HG03342 (cell line): ENCODE data around the gene CFAP57.

Source experiments
- ATAC-seq: cut with Tn5 transposase; IDR thresholded peaks from one replicate; pipeline ENCODE4 v1.9.1; 2021; ENCODE audit warnings: mild to moderate bottlenecking, moderate library complexity; ENCODE audit not compliant: unreplicated experiment

Gene CFAP57

GRCh38 chr1:43222879-43223278, 50.7 kb downstream of the CFAP57 start:
- no peak for ATAC-seq

- ATAC-seq = no peak
Measured at GRCh38 chr1:43225168-43225567, 53.0 kb downstream of the CFAP57 start.

DNA sequence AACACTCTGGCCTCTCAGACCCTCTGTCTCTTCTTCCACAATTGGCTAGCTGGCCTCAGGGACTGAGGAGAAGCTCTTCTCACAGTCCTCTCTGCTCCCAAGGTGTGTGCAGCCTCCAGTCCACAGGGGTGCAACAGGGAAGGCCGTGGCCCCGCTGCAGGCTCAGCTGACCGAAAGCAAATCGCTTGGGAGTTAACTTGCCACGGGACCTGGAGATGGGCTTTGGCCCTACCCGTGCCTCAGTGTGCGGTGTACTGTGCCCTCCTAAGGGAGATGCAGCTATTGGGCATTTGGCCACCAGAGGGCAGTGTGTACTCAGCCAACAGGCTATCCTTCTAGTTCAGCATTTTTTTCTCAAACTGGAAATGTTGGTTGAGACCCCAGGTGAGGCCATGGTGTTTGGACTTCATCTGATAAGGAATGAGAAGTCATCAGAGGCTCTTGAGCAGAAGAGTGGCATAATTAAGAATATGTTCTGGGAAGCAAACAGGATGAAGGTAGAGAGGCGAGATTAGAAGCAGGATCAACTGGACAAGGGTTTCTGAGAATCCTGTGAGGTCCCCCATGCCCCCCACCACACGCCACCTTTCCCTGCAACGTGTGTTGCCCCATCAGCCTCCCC, 55.1 kb downstream of the CFAP57 start:
- ATAC-seq = no peak

DNA sequence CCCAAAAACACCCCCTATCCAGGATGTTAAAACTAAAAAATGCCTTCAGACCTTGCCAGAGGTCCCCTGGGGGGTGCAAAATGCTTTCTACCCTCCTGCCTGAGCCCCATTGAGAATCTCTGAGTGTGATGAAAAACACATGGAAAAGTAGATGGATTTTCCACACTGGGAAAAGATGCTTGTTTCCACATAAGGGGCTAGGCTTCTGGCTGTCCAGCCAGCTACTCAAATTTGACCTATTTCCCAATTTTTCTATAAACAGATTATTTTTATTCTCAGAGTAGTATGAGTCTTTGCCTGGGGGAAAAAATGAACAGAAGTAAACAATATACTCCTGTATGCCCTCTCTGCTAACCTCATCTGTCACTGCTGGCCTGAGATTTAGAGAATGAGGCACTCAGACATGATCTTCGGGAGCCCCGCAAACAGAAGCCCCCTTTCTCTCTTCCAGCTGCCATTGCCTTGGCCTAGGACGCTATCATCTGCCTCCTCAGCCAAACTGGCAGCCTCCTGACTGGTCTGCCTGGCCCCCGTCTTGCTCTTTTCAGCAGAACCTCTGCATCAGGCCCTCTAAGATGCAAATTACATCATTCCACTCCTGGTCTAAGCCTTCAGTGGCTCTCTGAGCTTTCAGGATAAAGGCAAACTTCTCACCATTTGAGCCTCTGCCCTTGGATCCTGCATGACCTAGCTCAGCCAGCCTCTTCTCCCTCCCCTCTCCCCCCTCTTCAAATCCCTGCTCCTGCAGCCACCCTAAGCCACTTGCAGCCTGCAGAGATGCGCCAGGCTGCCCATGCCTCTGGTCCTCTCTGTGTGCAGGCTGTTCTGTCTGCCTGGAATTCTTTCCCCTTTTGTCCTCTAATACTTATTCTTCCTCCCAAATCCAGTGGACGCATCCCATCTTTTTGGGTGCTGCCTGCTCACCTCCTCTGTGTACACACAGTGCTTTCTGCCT, 58.0 kb downstream of the CFAP57 start:
- no peak for ATAC-seq

GRCh38 chr1:43232074-43232473, 59.9 kb downstream of the CFAP57 start:
- no peak for ATAC-seq

DNA sequence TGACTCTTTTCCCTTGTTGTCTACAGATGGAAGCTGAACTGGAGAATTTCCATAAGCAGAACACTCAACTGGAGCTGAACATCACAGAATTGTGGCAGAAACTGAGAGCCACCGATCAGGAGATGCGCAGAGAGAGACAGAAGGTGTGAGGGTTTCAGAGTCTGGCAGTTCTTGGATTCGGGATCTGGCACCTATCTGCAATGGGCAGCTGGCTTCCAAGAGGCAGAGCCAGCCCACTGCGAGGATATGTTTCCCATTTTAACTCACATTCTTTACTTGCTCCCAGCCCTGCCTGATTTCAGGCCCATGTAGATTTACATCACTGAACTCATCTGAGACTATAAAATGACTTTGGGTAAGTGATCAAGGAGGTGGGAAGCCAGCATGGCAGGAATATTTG, 60.4 kb downstream of the CFAP57 start:
- no peak for ATAC-seq

DNA sequence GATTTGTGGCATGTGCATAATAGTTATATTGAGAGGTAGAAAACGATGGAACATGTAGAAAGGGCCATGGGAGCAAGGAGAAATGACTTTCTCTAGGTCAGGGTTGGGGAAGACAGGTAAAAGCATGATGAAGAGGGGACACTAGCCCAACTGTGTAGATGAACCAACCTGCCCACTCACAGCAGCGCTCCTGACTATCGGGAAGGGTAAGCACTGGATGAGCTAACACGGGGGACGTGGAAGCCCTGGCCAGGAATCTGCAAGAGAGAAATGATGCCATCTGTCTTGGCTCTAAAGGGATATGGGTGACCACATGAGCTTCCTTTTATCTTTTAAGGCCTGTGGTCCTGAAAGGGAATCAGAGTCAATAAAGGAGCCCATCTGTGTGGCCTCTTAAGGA, 61.5 kb downstream of the CFAP57 start:
- no peak for ATAC-seq

DNA sequence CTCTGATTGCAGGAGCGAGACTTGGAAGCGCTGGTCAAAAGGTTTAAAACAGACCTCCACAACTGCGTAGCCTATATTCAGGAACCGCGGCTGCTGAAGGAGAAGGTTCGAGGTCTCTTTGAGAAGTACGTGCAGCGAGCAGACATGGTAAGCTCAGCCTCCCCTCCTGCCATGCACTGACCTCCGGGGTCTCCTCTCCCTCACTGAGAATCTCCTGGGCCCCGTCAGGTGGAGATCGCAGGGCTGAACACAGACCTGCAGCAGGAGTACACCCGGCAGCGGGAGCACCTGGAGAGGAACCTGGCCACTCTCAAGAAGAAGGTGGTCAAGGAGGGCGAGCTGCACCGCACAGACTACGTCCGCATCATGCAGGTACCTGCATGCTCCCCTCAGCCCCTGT, 62.1 kb downstream of the CFAP57 start:
- ATAC-seq = no peak

- no peak for ATAC-seq
Measured at GRCh38 chr1:43235040-43235439, 62.9 kb downstream of the CFAP57 start.

- no peak for ATAC-seq
Measured at GRCh38 chr1:43235451-43236121, 63.5 kb downstream of the CFAP57 start.

DNA sequence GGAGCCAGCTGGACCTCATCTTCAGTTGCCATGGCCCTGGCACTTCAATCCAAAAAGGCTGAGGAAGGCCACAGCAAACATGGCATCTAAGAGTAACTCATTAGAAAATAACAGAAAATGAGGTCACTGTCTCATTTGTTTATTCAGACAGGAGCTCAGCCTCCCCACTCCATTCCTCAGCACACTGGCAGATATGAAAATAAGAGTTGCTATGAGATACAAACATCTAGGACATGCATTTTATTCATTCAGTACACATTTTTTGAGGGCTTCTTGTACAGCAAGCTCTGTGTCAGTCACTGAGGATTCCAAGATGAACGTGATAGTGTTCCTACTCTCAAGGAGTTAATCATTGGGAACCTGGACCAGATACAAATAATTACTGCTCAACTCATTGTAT, 65.0 kb downstream of the CFAP57 start:
- ATAC-seq = no peak

- ATAC-seq = no peak
Measured at GRCh38 chr1:43238085-43238484, 66.0 kb downstream of the CFAP57 start.

DNA sequence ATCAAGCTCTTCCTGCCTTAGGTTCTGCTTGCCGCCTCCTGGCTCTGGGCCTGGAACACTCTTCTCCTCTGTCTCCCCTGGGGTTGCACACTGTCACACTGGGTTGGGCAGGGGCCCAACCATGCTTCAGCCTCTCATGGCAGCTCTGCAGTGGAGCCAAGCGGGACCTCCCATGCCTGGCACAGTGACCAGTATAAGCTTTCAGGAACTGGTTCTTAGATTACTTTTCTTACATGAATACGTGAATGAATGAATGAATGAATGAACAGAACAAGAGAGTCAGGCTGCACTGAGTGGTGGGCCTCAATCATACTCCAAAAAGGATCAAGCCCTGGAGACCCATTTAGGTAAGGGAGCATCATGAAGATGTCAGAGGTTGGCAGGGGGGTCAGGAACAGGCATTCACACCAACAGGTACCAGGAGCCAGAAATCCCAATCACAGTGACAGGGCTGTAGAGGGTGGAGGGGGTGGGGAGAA, 66.9 kb downstream of the CFAP57 start:
- ATAC-seq = no peak

- peak; percentile 84 for ATAC-seq
Measured at GRCh38 chr1:43239484-43239883, 67.4 kb downstream of the CFAP57 start.

GRCh38 chr1:43241413-43241836, 69.3 kb downstream of the CFAP57 start:
- no peak for ATAC-seq

GRCh38 chr1:43243299-43243698, 71.2 kb downstream of the CFAP57 start:
- ATAC-seq = no peak

GRCh38 chr1:43246466-43247213, 74.5 kb downstream of the CFAP57 start:
- no peak for ATAC-seq

- ATAC-seq = no peak
Measured at GRCh38 chr1:43247256-43247921, 75.3 kb downstream of the CFAP57 start.

GRCh38 chr1:43250351-43250761, 78.2 kb downstream of the CFAP57 start:
- ATAC-seq = no peak

DNA sequence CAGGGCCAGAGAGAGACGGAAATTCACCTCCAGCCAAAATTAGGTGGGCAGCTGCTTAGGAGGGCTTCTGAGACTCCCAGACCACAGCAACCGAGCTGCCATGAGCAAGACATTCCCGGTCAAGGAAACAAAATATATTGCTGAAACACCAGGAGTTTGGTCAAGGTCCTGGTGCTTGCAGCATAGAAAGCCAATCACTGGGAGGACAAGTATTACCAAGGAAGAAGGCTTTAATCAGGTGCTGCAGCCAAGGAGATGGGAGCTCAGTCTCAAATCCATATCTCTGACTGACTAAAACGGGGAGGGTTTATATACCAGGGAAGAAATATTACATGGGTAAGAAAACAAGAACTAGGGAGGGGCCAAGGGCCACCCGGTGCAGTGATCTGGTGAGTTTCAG, 78.9 kb downstream of the CFAP57 start:
- ATAC-seq = no peak
